ENCODE measurements around the gene ACSF3. TPM values are rescaled to one million over a fixed set of nuclear protein-coding genes. Genes with fewer than 3 reads are reported as not detected.

Gene ACSF3
- polyA plus RNA-seq = 20.8 and 37.0 TPM in 2 replicates
- 22.3 and 23.1 TPM in 2 replicates for polyA minus RNA-seq

DNA sequence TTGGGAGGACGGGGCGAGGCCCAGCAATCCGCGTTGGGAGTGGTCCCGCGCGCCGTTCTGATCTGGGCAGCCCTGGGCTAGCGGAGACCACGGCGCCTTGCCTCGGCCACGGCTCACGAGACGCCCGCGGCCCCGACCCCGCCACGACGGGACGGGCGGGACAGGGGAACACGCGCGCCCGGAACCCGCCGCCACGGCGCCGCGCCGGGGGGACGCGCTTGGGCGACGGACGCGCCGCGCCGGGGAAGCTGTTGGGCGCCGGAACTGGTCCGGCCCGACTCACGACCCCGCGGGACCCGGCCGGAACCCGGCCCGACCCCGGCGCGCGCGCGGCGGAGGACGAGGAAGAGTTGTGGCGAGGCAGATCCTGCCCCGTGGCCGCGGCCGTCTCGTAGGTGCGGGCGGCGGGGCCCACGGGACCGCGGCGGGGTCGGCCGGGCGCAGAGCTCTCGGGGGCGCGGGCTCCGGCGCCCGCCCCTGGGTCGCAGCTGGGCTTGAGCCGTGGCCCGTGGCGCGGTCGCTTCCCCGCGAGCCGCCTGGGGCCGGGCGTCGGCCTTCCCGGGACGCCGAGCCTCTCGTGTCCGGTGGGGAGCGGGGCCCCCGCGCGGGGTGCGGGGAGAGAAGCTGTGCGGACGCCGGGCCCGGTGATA is at the start of gene ACSF3:
Gene ACSF3 (plus strand): TSS at position 251 of the 650 bp plus-strand sequence. CDS start 6,830 bp downstream, outside the sequence.
- H3K27ac ChIP-seq (ENCODE audit: low read length) = no peak within 1 kb of the TSS
- no peaks in the 10 kb centered on the region for H3K36me3 ChIP-seq (ENCODE audit: insufficient read depth, low read length)
- H3F3A ChIP-seq (ENCODE audit: insufficient read depth, low read length, poor library complexity, severe bottlenecking) = no peaks in the 10 kb centered on the region
- no peaks in the 10 kb centered on the region for H4K20me1 ChIP-seq (ENCODE audit: insufficient read depth)
- H3K9ac ChIP-seq (ENCODE audit: low read length) = peak within 1 kb of the TSS; percentile 67
- H3K27me3 ChIP-seq (ENCODE audit: insufficient read depth, low read depth, low read length) = peaks cover 2% of the 10 kb centered on the region
- no peaks in the 10 kb centered on the region for H3K9me2 ChIP-seq (ENCODE audit: insufficient read depth, low read length)
- peaks cover 13% of the 10 kb centered on the region for H3K79me2 ChIP-seq (replicated peaks; ENCODE audit: insufficient read depth, low read length)
- no peaks in the 10 kb centered on the region for H3K9me3 ChIP-seq (ENCODE audit: low read length)
- H3K4me2 ChIP-seq (ENCODE audit: low read length) = peak within 1 kb of the TSS; percentile 88
- TF ChIP-seq SMC3 (conservative IDR thresholded peaks at IDR 0.05; ENCODE audit: poor library complexity) (peak; percentile 52), POLR2AphosphoS5 (IDR thresholded peaks at IDR 0.05) (peak; percentile 28), TAF1 (IDR thresholded peaks at IDR 0.05; ENCODE audit: low read depth) (no peak), RAD21 (conservative IDR thresholded peaks at IDR 0.05) (peak; percentile 39)
- TF ChIP-seq, protein P1, sequence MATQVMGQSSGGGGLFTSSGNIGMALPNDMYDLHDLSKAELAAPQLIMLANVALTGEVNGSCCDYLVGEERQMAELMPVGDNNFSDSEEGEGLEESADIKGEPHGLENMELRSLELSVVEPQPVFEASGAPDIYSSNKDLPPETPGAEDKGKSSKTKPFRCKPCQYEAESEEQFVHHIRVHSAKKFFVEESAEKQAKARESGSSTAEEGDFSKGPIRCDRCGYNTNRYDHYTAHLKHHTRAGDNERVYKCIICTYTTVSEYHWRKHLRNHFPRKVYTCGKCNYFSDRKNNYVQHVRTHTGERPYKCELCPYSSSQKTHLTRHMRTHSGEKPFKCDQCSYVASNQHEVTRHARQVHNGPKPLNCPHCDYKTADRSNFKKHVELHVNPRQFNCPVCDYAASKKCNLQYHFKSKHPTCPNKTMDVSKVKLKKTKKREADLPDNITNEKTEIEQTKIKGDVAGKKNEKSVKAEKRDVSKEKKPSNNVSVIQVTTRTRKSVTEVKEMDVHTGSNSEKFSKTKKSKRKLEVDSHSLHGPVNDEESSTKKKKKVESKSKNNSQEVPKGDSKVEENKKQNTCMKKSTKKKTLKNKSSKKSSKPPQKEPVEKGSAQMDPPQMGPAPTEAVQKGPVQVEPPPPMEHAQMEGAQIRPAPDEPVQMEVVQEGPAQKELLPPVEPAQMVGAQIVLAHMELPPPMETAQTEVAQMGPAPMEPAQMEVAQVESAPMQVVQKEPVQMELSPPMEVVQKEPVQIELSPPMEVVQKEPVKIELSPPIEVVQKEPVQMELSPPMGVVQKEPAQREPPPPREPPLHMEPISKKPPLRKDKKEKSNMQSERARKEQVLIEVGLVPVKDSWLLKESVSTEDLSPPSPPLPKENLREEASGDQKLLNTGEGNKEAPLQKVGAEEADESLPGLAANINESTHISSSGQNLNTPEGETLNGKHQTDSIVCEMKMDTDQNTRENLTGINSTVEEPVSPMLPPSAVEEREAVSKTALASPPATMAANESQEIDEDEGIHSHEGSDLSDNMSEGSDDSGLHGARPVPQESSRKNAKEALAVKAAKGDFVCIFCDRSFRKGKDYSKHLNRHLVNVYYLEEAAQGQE (IDR thresholded peaks at IDR 0.05; ENCODE audit: borderline replicate concordance) = no peak
- TF ChIP-seq, protein P2, sequence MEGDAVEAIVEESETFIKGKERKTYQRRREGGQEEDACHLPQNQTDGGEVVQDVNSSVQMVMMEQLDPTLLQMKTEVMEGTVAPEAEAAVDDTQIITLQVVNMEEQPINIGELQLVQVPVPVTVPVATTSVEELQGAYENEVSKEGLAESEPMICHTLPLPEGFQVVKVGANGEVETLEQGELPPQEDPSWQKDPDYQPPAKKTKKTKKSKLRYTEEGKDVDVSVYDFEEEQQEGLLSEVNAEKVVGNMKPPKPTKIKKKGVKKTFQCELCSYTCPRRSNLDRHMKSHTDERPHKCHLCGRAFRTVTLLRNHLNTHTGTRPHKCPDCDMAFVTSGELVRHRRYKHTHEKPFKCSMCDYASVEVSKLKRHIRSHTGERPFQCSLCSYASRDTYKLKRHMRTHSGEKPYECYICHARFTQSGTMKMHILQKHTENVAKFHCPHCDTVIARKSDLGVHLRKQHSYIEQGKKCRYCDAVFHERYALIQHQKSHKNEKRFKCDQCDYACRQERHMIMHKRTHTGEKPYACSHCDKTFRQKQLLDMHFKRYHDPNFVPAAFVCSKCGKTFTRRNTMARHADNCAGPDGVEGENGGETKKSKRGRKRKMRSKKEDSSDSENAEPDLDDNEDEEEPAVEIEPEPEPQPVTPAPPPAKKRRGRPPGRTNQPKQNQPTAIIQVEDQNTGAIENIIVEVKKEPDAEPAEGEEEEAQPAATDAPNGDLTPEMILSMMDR (IDR thresholded peaks at IDR 0.05; ENCODE audit: poor library complexity, severe bottlenecking) = no peak
- H3K4me3 ChIP-seq (ENCODE audit: low read length) = peak within 1 kb of the TSS; percentile 82
- peak within 1 kb of the TSS; percentile 40 for H2AFZ ChIP-seq (ENCODE audit: low read depth, low read length)

DNA sequence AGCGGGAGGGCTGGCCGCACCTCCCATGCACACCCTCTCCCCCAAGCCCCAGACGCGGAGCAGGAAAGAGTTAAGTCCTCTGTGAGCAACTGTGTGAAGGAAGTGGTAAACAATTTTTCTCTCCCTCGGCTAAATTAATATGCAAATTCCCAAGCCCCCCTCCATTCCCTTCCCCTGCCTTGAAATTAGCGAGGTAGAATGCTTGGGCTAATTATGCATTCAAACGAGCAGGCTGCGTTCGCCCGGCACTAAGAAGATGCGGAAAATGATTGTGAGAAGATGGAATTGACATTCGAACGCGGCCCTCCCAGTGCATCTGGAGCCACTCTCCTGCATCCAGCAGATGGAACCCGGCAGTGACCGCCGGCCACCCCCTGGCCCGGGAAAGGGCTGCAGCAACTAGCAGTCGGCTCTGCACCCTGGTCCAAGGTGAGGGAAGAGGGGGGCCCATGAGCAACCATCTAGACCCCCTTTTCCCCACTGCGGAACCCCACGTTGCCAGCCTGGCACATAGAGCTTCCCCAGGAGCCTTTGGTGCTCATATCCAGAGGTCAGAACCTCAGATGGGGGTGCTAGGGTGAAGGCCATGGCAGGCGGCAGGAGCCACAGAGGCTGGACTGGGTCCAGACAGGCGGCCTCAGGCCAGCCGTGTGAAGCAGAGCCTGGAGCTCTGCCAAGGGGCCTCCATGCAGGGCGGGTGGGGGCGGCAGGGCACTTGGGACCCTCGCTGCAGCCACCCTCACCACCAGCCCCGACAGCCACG is 49.1 kb upstream of the ACSF3 start:
- Histone ChIP-seq H3K4me3 (ENCODE audit: low read length) (no peak overlapping the region), H3F3A (ENCODE audit: insufficient read depth, low read length, poor library complexity, severe bottlenecking) (no peaks in the 10 kb centered on the region), H3K79me2 (replicated peaks; ENCODE audit: insufficient read depth, low read length) (no peaks in the 10 kb centered on the region), H3K9ac (ENCODE audit: low read length) (no peak overlapping the region), H3K27me3 (ENCODE audit: insufficient read depth, low read depth, low read length) (no peaks in the 10 kb centered on the region), H3K9me3 (ENCODE audit: low read length) (no peaks in the 10 kb centered on the region), H3K27ac (ENCODE audit: low read length) (no peak overlapping the region), H2AFZ (ENCODE audit: low read depth, low read length) (no peak overlapping the region), H4K20me1 (ENCODE audit: insufficient read depth) (no peaks in the 10 kb centered on the region), H3K36me3 (ENCODE audit: insufficient read depth, low read length) (no peaks in the 10 kb centered on the region), H3K9me2 (ENCODE audit: insufficient read depth, low read length) (no peaks in the 10 kb centered on the region), H3K4me2 (ENCODE audit: low read length) (no peak overlapping the region)
- TF ChIP-seq, protein P1 (IDR thresholded peaks at IDR 0.05; ENCODE audit: borderline replicate concordance) = no peak
- TF ChIP-seq MXI1 (conservative IDR thresholded peaks at IDR 0.05; ENCODE audit: poor library complexity, severe bottlenecking) (no peak), TAF1 (IDR thresholded peaks at IDR 0.05; ENCODE audit: low read depth) (no peak), RAD21 (conservative IDR thresholded peaks at IDR 0.05) (no peak), SMC3 (conservative IDR thresholded peaks at IDR 0.05; ENCODE audit: poor library complexity) (no peak), EP300 (conservative IDR thresholded peaks at IDR 0.05; ENCODE audit: poor library complexity, severe bottlenecking) (no peak), EZH2 (IDR thresholded peaks at IDR 0.05; ENCODE audit: borderline replicate concordance, insufficient read depth, low read length, poor library complexity, severe bottlenecking) (no peak), POLR2AphosphoS5 (IDR thresholded peaks at IDR 0.05) (no peak)
- TF ChIP-seq, protein P2 (IDR thresholded peaks at IDR 0.05; ENCODE audit: poor library complexity, severe bottlenecking) = no peak

All from neural cell (in vitro differentiated cells).